ENCODE measurements around the gene USH2A.

Gene USH2A

GRCh38 chr1:215637041-215637573 lies 786.1 kb downstream of the USH2A start:
- no peak for DNase-seq (ENCODE audit: low read depth)

GRCh38 chr1:215636258-215636965 lies 786.8 kb downstream of the USH2A start:
- DNase-seq (ENCODE audit: low read depth) = no peak

GRCh38 chr1:215635827-215636226 lies 787.4 kb downstream of the USH2A start:
- DNase-seq (ENCODE audit: low read depth) = no peak

- DNase-seq (ENCODE audit: low read depth) = no peak
These were observed 791.8 kb downstream of the USH2A start for GRCh38 chr1:215631489-215631888.

GRCh38 chr1:215631040-215631439 lies 792.2 kb downstream of the USH2A start:
- no peak for DNase-seq (ENCODE audit: low read depth)

- DNase-seq (ENCODE audit: low read depth) = no peak
These were observed 797.3 kb downstream of the USH2A start for GRCh38 chr1:215625949-215626348.

- no peak for DNase-seq (ENCODE audit: low read depth)
These were observed 800.1 kb downstream of the USH2A start for GRCh38 chr1:215623162-215623561.

- no peak for DNase-seq (ENCODE audit: low read depth)
These were observed 805.3 kb downstream of the USH2A start for GRCh38 chr1:215617979-215618378.

GRCh38 chr1:215612391-215612790 lies 810.9 kb downstream of the USH2A start:
- DNase-seq (ENCODE audit: low read depth) = no peak

- no peak for DNase-seq (ENCODE audit: low read depth)
These were observed 814.6 kb downstream of the USH2A start for GRCh38 chr1:215608646-215609045.

- no peak for DNase-seq (ENCODE audit: low read depth)
These were observed 815.8 kb downstream of the USH2A start for GRCh38 chr1:215607412-215607811.

GRCh38 chr1:215606564-215607168 lies 816.6 kb downstream of the USH2A start:
- DNase-seq (ENCODE audit: low read depth) = no peak

- no peak for DNase-seq (ENCODE audit: low read depth)
These were observed 817.2 kb downstream of the USH2A start for GRCh38 chr1:215606036-215606435.

GRCh38 chr1:215605011-215605621 lies 818.1 kb downstream of the USH2A start:
- DNase-seq (ENCODE audit: low read depth) = no peak

- no peak for DNase-seq (ENCODE audit: low read depth)
These were observed 819.9 kb downstream of the USH2A start for GRCh38 chr1:215603319-215603718.

GRCh38 chr1:215601276-215601675 lies 822.0 kb downstream of the USH2A start:
- no peak for DNase-seq (ENCODE audit: low read depth)

GRCh38 chr1:215600867-215601266 lies 822.4 kb downstream of the USH2A start:
- DNase-seq (ENCODE audit: low read depth) = no peak

GRCh38 chr1:215600258-215600792 lies 822.9 kb downstream of the USH2A start:
- DNase-seq (ENCODE audit: low read depth) = no peak

- DNase-seq (ENCODE audit: low read depth) = no peak
These were observed 823.7 kb downstream of the USH2A start for GRCh38 chr1:215599418-215600074.

GRCh38 chr1:215597961-215598360 lies 825.3 kb downstream of the USH2A start:
- no peak for DNase-seq (ENCODE audit: low read depth)

GRCh38 chr1:215595231-215595630 lies 828.0 kb downstream of the USH2A start:
- DNase-seq (ENCODE audit: low read depth) = no peak

GRCh38 chr1:215594640-215595039 lies 828.6 kb downstream of the USH2A start:
- DNase-seq (ENCODE audit: low read depth) = no peak

All from stimulated activated CD8-positive, alpha-beta memory T cell treated with anti-CD3 and anti-CD28 coated beads, Interleukin-15, amount 100 ng/mL, for 24 hours (primary cell).